Small intestine (tissue), 7 donors: Measurements from ENCODE around the gene ABCC1. TPM values are rescaled to one million over a fixed set of nuclear protein-coding genes. Genes with fewer than 3 reads are reported as not detected.

Experiments
- DNase-seq, 2 donors: peaks; one replicate each; pipeline versions ENCODE4 v3.0.0 to v3.0.0-alpha.2; 2013
- FAIRE-seq: peaks from 2 replicates; lab custom pipeline; 2012; peaks lifted over from hg19 to GRCh38; lab: Jason Lieb, UNC
- H3K27ac ChIP-seq, 3 donors: one replicate each; pipeline ENCODE4 v1.5.1; 2013; ENCODE audit warnings: low read length in 2 of 3, mild to moderate bottlenecking in 2 of 3, control low read depth in 1 of 3, inconsistent platforms in 1 of 3, low read depth in 1 of 3, moderate library complexity in 1 of 3
- H3K27me3 ChIP-seq, 3 donors: one replicate each; pipeline ENCODE4 v1.6.1; 2013; ENCODE audit warnings: low read length in 3 of 3, inconsistent platforms in 1 of 3; ENCODE audit not compliant: control insufficient read depth in 3 of 3, insufficient read depth in 3 of 3
- H3K36me3 ChIP-seq, 3 donors: one replicate each; pipeline ENCODE4 v1.6.1; 2013; ENCODE audit warnings: low read length in 3 of 3, inconsistent platforms in 1 of 3, low read depth in 1 of 3, mild to moderate bottlenecking in 1 of 3, moderate library complexity in 1 of 3; ENCODE audit not compliant: control insufficient read depth in 3 of 3, insufficient read depth in 2 of 3
- H3K4me1 ChIP-seq, 3 donors: one replicate each; pipeline ENCODE4 v1.6.1; 2013; ENCODE audit warnings: low read length in 2 of 3, inconsistent platforms in 1 of 3, low read depth in 1 of 3, mild to moderate bottlenecking in 1 of 3, moderate library complexity in 1 of 3; ENCODE audit not compliant: control insufficient read depth in 3 of 3, insufficient read depth in 2 of 3
- H3K4me3 ChIP-seq, 3 donors: one replicate each; pipeline ENCODE4 v1.5.1; 2013; ENCODE audit warnings: low read length in 3 of 3, control low read depth in 1 of 3, inconsistent platforms in 1 of 3, low read depth in 1 of 3, mild to moderate bottlenecking in 1 of 3, moderate library complexity in 1 of 3
- H3K9me3 ChIP-seq, 2 donors: one replicate each; pipeline ENCODE4 v1.6.1; 2013; ENCODE audit warnings: low read depth in 1 of 2, low read length in 1 of 2; ENCODE audit not compliant: control insufficient read depth in 2 of 2, insufficient read depth in 1 of 2
- WGBS, 3 donors: extraction: QIAGEN DNeasy Blood & Tissue Kit; methylation state at CpG; one replicate each; pipeline ENCODE4 v1.1.7; 2013; 5-methylcytosine and 5-hydroxymethylcytosine counted together
- polyA plus RNA-seq, 4 donors: library from polyadenylated mRNA; stranded (reverse) in 3 of 4; unstranded in 1 of 4; fragments of 200-250 nt in 3 of 4; fragments of 120-200 nt in 1 of 4; gene quantifications; one replicate each; pipeline versions ENCODE4 v1.2.1 to v1.2.3, GENCODE V29; 2013
- donor health status: healthy with polysubstance abuse.
- donor health status: control.
- donor health status: control.
- donor health status: Bipolar disorder and iron deficiency.
- donor health status: healthy.

The ABCC1 gene
- polyA plus RNA-seq, 4 donors: 0.54 to 12.4 (median 4.1) TPM

DNA sequence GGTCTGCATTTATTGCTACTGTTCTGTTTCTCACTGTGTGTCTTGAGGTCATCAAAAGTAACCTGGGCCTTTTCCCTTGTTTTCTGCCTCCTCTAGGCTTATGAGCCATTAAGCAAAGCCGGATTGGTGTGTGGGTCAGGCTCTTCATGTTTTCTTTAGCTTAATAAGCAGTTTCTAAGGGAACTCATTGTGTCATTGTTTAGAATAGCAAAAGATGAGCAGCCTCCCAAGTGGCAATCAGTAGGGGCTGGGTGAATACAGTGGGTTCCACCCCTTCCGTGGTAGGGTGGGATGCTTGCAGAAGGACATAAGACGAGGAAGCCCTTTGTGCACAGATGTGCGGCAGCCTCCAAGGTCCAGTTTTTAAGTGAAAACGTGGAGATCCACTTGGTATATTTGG, 34.5 kb downstream of the ABCC1 start:
- Histone ChIP-seq H3K4me1 (peaks cover 0 to 2% (median 0%) of the 10 kb centered on the region in 3 donors), H3K36me3 (peaks cover 0 to 3% (median 2%) of the 10 kb centered on the region in 3 donors), H3K27me3 (no peaks in the 10 kb centered on the region), H3K27ac (no peak overlapping the region), H3K4me3 (no peak overlapping the region), H3K9me3 (peaks cover 0 to 27% of the 10 kb centered on the region in 2 donors)
- DNase-seq: no peak
- FAIRE-seq: no peak
- 66 to 85% (median 71%) methylated on average over 5 of the region's 5 CpGs for WGBS, 3 donors

DNA sequence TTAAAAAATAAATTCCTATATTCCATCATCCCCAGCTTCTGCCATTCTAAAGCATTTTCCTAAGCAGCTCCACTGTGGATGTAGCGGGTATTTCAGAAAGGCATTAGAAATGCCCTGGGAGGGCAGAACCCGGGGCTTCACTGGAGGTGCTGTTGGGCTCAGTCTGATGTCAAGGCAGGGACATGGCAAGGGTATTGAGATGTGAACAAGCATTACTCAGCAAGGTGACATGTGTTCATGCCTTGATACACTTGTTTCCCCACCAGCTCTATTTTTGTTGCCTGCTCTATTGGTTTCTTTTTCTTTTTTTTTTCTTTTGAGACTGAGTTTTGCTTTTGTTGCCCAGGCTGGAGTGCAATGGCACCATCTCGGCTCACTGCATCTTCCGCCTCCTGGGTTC, 35.7 kb downstream of the ABCC1 start:
- Histone ChIP-seq H3K4me1 (peaks cover 0 to 2% (median 0%) of the 10 kb centered on the region in 3 donors), H3K4me3 (no peak overlapping the region), H3K27ac (no peak overlapping the region), H3K9me3 (peaks cover 0 to 21% of the 10 kb centered on the region in 2 donors), H3K27me3 (no peaks in the 10 kb centered on the region), H3K36me3 (peaks cover 0 to 3% (median 2%) of the 10 kb centered on the region in 3 donors)
- WGBS, 3 donors: 91 to 98% (median 95%) methylated on average over 4 of the region's 4 CpGs
- no peak for DNase-seq
- no peak for FAIRE-seq

DNA sequence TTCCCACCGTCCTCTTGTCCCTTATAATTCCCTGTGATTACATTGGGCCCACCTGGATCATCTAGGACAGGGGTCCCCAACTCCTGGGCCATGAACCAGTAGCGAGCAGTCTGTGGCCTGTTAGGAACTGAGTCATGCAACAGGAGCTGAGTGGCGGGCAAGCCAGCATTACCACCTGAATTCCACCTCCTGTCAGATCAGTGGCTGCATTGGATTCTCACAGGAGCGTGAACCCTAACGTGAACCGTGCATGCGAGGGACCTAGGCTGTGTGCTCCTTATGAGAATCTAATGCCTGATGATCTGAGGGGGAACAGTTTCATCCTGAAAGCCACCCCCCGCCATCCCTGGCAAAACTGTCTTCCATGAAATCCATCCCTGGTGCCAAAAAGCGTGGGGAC, 36.8 kb downstream of the ABCC1 start:
- WGBS, 3 donors: 90 to 98% (median 92%) methylated on average over 9 of the region's 9 CpGs
- no peak overlapping the region for H3K27ac ChIP-seq
- peaks cover 0 to 3% (median 2%) of the 10 kb centered on the region in 3 donors for H3K36me3 ChIP-seq
- FAIRE-seq: no peak
- H3K27me3 ChIP-seq: no peaks in the 10 kb centered on the region
- H3K4me1 ChIP-seq: peaks cover 0 to 2% (median 0%) of the 10 kb centered on the region in 3 donors
- H3K9me3 ChIP-seq: peaks cover 0 to 11% of the 10 kb centered on the region in 2 donors
- no peak for DNase-seq
- H3K4me3 ChIP-seq: no peak overlapping the region

DNA sequence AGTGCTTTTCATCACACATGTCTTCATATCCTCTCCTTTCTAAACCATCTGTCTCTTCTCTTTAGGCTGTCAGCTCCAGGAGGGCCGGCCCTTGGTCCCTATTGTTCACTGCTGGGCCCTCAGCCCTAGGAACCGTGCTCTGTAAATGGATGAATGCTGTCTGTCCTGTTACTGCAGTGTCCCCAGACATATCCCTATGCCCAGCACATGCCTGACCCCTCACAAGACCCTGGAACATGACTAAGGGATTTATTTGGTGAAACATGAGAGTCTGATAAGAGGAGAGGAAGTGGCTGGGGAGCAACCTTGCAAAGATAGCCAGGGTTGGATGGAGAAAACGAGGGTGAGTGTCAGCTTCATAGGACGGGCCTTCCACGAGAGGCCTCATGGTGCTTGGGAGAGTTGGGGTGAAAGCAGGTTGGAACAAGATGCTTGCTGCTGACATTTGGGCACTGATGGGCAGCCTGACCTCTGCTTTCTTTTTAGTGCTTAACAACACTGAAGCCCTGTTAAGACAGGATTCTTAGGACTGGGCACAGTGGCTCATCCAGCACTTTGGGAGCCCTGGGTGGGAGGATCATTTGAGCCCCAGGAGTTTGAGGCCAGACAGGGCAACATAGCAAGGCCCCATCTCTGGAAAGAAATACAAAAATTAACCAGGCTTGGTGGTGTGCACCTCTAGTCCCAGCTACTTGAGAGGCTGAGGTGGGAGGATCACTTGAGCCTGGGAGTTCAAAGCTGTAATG, 39.0 kb downstream of the ABCC1 start:
- no peak overlapping the region for H3K27ac ChIP-seq
- H3K9me3 ChIP-seq: no peaks in the 10 kb centered on the region
- H3K4me1 ChIP-seq: no peaks in the 10 kb centered on the region
- FAIRE-seq: no peak
- no peaks in the 10 kb centered on the region for H3K36me3 ChIP-seq
- DNase-seq: no peak
- no peaks in the 10 kb centered on the region for H3K27me3 ChIP-seq
- WGBS, 3 donors: 67 to 91% (median 82%) methylated on average over 5 of the region's 5 CpGs
- H3K4me3 ChIP-seq: no peak overlapping the region

DNA sequence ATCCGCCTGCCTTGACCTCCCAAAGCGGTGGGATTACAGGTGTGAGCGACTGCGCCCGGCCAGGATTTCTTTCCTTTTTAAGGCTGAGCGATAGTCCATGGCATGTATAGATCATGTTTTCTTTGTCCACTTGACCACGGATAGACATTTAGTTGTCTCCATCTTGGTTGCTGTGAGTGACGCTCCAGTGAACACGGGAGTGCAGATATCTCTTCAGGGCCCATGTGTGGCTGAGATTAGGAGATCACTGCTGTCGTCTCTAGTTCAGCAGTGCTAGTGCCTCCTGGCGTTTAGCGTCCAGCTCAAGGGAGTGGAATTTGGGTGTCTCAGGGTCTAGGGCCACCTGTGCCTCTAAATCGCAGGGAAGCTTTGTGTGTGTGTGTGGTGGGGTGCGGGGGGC, 41.5 kb downstream of the ABCC1 start:
- H3K4me1 ChIP-seq: no peaks in the 10 kb centered on the region
- 89 to 96% (median 95%) methylated on average over 14 of the region's 14 CpGs for WGBS, 3 donors
- H3K4me3 ChIP-seq: no peak overlapping the region
- H3K27me3 ChIP-seq: no peaks in the 10 kb centered on the region
- DNase-seq (no peak), FAIRE-seq (no peak)
- no peaks in the 10 kb centered on the region for H3K36me3 ChIP-seq
- H3K27ac ChIP-seq: no peak overlapping the region
- H3K9me3 ChIP-seq: no peaks in the 10 kb centered on the region

DNA sequence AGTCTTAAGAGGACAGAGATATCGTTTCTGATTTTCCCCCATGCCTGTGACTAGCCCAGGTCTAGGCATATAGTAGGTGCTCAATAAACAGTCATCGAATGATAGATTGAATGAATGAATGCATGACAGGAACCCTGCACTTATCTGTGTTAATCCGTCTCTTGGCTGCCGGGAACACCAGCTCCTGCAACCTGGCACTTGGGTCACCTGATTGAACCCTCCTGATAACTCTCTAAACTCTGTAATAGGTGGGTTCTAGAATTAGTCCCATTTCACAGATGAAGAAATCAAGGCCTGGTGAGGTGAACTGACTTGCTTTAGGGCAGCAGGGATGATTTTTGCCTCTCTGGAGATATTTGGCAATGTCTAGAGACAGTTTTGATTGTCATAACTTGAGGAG, 43.7 kb downstream of the ABCC1 start:
- DNase-seq (no peak), FAIRE-seq (no peak)
- 79 to 91% (median 84%) methylated on average over 4 of the region's 4 CpGs for WGBS, 3 donors
- Histone ChIP-seq H3K9me3 (no peaks in the 10 kb centered on the region), H3K4me3 (no peak overlapping the region), H3K36me3 (no peaks in the 10 kb centered on the region), H3K27me3 (no peaks in the 10 kb centered on the region), H3K27ac (no peak overlapping the region), H3K4me1 (peaks cover 0 to 9% (median 0%) of the 10 kb centered on the region in 3 donors)

DNA sequence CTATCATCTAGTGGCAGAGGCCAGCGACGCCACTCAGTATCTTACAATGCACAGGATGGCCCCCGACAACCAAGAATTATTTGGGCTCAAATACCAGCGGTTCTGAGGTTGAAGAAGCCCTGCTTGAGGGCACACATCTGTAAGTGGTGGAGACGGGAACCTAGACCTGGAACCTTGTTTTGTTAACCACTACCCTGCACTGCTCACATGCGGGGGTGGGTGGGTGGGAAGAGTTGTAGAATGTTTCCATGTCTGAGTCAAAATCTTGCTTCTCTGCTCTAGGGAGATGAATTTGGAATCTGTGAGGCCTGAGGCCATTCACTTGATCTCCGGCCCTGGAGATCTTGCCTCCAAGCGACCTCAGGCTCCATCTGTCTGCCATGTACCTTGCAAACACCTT, 44.1 kb downstream of the ABCC1 start:
- WGBS, 3 donors: 82 to 89% (median 89%) methylated on average over 8 of the region's 8 CpGs
- Histone ChIP-seq H3K27ac (no peak overlapping the region), H3K36me3 (no peaks in the 10 kb centered on the region), H3K9me3 (no peaks in the 10 kb centered on the region), H3K4me3 (no peak overlapping the region), H3K27me3 (no peaks in the 10 kb centered on the region), H3K4me1 (peaks cover 0 to 10% (median 0%) of the 10 kb centered on the region in 3 donors)
- FAIRE-seq (no peak), DNase-seq (no peak)

DNA sequence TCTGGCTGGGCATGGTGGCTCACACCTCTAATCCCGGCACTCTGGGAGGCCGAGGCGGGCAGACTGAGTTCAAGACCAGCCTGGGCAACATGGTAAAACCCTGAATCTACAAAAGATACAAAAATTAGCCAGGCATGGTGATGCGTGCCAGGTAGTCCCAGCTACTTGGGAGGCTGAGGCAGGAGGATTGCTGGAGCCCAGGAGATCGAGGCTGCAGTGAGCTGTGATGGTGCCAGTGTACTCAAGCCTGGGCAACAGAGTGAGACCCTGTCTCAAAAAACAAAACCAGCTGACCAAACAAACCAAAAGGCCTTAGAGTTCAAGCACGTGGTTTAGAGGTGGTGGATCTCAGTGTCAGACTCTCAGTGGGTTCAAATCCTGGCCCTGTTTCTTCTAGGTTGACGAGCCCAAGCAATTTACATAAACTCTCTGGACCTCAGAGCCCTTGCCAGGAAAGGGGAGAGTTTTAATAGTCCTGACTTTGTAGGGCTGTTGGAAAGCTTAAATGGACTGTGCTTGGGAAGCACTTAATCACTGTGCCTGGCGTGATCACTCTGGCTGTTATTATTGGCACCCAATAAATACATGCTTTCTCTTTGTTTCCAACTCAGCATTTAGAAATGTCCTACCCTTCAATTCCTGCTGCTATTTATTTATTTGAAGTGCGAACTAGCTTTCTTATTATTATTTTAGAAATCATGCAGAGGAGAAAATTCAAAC, 44.7 kb downstream of the ABCC1 start:
- FAIRE-seq: no peak
- Histone ChIP-seq H3K9me3 (no peaks in the 10 kb centered on the region), H3K27me3 (no peaks in the 10 kb centered on the region), H3K4me1 (peaks cover 0 to 12% (median 0%) of the 10 kb centered on the region in 3 donors), H3K27ac (peak overlapping the region in 1 of 3 donors; percentile 5), H3K4me3 (no peak overlapping the region), H3K36me3 (no peaks in the 10 kb centered on the region)
- DNase-seq: no peak
- 76 to 88% (median 84%) methylated on average over 9 of the region's 9 CpGs for WGBS, 3 donors
